A673 (cell line): ENCODE data around the gene RAX2. TPM values are rescaled to one million over a fixed set of nuclear protein-coding genes. Genes with fewer than 3 reads are reported as not detected.

Source experiments
- BruUV-seq: library from RNA; stranded (reverse); fragments of 400-500 nt; replicated peaks from 2 replicates; lab custom pipeline; 2021; lab: Mats Ljungman, UMichigan
- CTCF ChIA-PET: fragments of 300-600 bp; sonication (Branson Sonifier 250); formaldehyde crosslinking; loops from one replicate; lab custom pipeline; 2022; ENCODE audit warnings: antibody characterized with exemption; lab: Charles Lee
- POLR2A ChIA-PET: fragments of 300-600 bp; sonication (Branson Sonifier 250); formaldehyde crosslinking; loops from one replicate; lab custom pipeline; 2022; ENCODE audit warnings: antibody characterized with exemption; ENCODE audit not compliant: low non-redundant PET; lab: Charles Lee
- DNase-seq: peaks from one replicate; pipeline ENCODE4 v3.0.0-alpha.2; 2015; ENCODE audit warnings: low spot score
- H3K27ac ChIP-seq: fragments of 200-600 bp; sonication (generic); 2 replicates; pipeline ENCODE4 v1.5.1; 2016; ENCODE audit warnings: mixed run types, low read depth, mild to moderate bottlenecking, mixed read lengths, antibody characterized with exemption, low read length; ENCODE audit not compliant: poor library complexity, severe bottlenecking
- H3K27me3 ChIP-seq: fragments of 200-600 bp; sonication (generic); replicated peaks from 2 replicates; pipeline ENCODE4 v1.6.1; 2017; ENCODE audit warnings: mixed run types, low read depth, mild to moderate bottlenecking, mixed read lengths, antibody characterized with exemption, low read length; ENCODE audit not compliant: insufficient read depth, poor library complexity
- H3K36me3 ChIP-seq: fragments of 200-600 bp; sonication (generic); 2 replicates; pipeline ENCODE4 v1.6.1; 2016; ENCODE audit warnings: mixed run types, mild to moderate bottlenecking, mixed read lengths, antibody characterized with exemption, low read length; ENCODE audit not compliant: insufficient read depth, poor library complexity, severe bottlenecking
- H3K4me1 ChIP-seq: fragments of 200-600 bp; sonication (generic); 2 replicates; pipeline ENCODE4 v1.6.1; 2017; ENCODE audit warnings: mixed run types, mild to moderate bottlenecking, mixed read lengths, antibody characterized with exemption, low read length; ENCODE audit not compliant: insufficient read depth, poor library complexity, severe bottlenecking
- H3K4me3 ChIP-seq: fragments of 200-600 bp; sonication (generic); 2 replicates; pipeline ENCODE4 v1.5.1; 2016; ENCODE audit warnings: low read depth, mixed run types, mild to moderate bottlenecking, mixed read lengths, low read length; ENCODE audit not compliant: poor library complexity, severe bottlenecking
- H3K9me3 ChIP-seq: fragments of 200-600 bp; sonication (generic); 2 replicates; pipeline ENCODE4 v1.6.1; 2016; ENCODE audit warnings: mixed run types, low read depth, mild to moderate bottlenecking, mixed read lengths, antibody characterized with exemption, low read length; ENCODE audit not compliant: poor library complexity, severe bottlenecking
- CTCF ChIP-seq: fragments of 300-800, 200-600 bp; sonication (generic); conservative IDR thresholded peaks from 2 replicates; pipeline ENCODE4 v1.5.1; 2017; ENCODE audit warnings: low read depth, mild to moderate bottlenecking, antibody characterized with exemption, low read length, moderate library complexity, mixed read lengths
- EZH2 ChIP-seq: fragments of 200-600 bp; sonication (generic); IDR thresholded peaks from 2 replicates; pipeline ENCODE4 v1.6.1; 2017; ENCODE audit warnings: borderline replicate concordance, low read depth, mild to moderate bottlenecking, mixed read lengths, antibody characterized with exemption, low read length; ENCODE audit not compliant: poor library complexity, severe bottlenecking
- intact Hi-C: fragments of 100-400 bp; cut with micrococcal nuclease; formaldehyde crosslinking; loops from one replicate; pipeline ENCODE4 v1.10.0; 2022; ENCODE audit not compliant: unreplicated experiment
- total RNA-seq: library from RNA; stranded (reverse); gene quantifications from 2 replicates; pipeline ENCODE4 v1.2.3, GENCODE V29; 2021

RAX2 gene
- total RNA-seq, 1 experiment from 2014 or later: not detected

GRCh38 chr19:3745363-3746045 lies 26.5 kb downstream of the RAX2 start:
- TF ChIP-seq EZH2: no peak
- no peak for TF ChIP-seq CTCF
- Histone ChIP-seq H3K27me3 (no peaks in the 10 kb centered on the region), H3K9me3 (no peaks in the 10 kb centered on the region), H3K4me1 (no peaks in the 10 kb centered on the region), H3K27ac (no peak overlapping the region), H3K4me3 (no peak overlapping the region), H3K36me3 (peaks cover 5% of the 10 kb centered on the region)
- BruUV-seq: no TSS peak
- DNase-seq: no peak
- ChIA-PET CTCF (no interaction called here), POLR2A (no interaction called here)
- intact Hi-C loops: no loop called here

GRCh38 chr19:3743486-3743885 lies 28.5 kb downstream of the RAX2 start:
- POLR2A ChIA-PET: no interaction called here
- intact Hi-C loops: no loop called here
- CTCF ChIA-PET: no interaction called here

GRCh38 chr19:3740431-3740830 lies 31.6 kb downstream of the RAX2 start:
- TF ChIP-seq EZH2 (no peak), CTCF (no peak)
- no peak overlapping the region for H3K27ac ChIP-seq
- POLR2A ChIA-PET: no interaction called here
- H3K36me3 ChIP-seq: no peaks in the 10 kb centered on the region
- no TSS peak for BruUV-seq
- no peaks in the 10 kb centered on the region for H3K27me3 ChIP-seq
- CTCF ChIA-PET: no interaction called here
- no peak for DNase-seq
- intact Hi-C loops: no loop called here
- H3K4me1 ChIP-seq: no peaks in the 10 kb centered on the region
- H3K9me3 ChIP-seq: no peaks in the 10 kb centered on the region
- H3K4me3 ChIP-seq: no peak overlapping the region

More at GRCh38 chr19:3743486-3743885, 28.5 kb downstream of the RAX2 start:
- Histone ChIP-seq H3K27me3 (no peaks in the 10 kb centered on the region), H3K4me1 (no peaks in the 10 kb centered on the region), H3K36me3 (no peaks in the 10 kb centered on the region), H3K27ac (no peak overlapping the region), H3K9me3 (no peaks in the 10 kb centered on the region), H3K4me3 (no peak overlapping the region)
- no TSS peak for BruUV-seq
- TF ChIP-seq CTCF: no peak
- TF ChIP-seq EZH2: no peak
- peak; percentile 51 for DNase-seq
